C1 segment of cervical spinal cord (tissue), 14 donors: Measurements from ENCODE around the gene LOXL1.
"Not testable (repeated sequence)": the region's sequence is repeated elsewhere in the genome, so short reads cannot be mapped to it uniquely, and the experiment has no call there.

Experiments
- DNase-seq, 14 donors: peaks; one replicate each; lab custom pipeline; 2025; lab: John Stamatoyannopoulos, UW

Gene LOXL1

GRCh38 chr15:73973683-73974200 is 47.5 kb downstream of the LOXL1 start:
- not testable (repeated sequence) for DNase-seq

DNA sequence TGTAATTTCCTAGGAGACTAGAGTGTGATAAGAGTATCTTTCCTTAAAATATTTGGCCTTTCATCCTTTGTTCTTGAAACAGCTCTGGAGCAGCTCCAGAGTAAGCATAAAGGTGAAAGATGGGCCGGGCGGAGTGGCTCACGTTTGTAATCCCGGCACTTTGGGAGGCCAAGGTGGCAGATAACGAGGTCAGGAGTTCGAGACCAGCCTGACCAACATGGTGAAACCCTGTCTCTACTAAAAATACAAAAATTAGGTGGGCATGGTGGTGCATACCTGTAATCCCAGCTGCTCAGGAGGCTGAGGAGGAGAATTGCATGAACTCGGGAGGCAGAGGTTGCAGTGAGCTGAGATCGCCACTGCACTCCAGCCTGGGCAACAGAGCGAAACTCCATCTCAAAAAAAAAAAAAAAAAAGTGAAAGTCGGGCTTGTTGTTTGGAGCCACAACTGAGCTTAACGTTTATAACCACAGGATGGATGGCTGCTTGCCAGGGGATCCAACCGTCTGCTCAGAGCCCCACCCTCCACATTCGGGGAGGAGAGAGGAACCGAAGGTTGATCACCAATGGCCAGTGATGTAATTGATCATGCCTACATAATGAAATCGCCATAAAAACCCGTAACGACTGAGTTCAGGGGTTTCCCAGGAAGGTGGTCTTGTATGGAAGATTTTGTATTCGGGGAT is 49.3 kb downstream of the LOXL1 start:
- DNase-seq = not testable (repeated sequence)

DNA sequence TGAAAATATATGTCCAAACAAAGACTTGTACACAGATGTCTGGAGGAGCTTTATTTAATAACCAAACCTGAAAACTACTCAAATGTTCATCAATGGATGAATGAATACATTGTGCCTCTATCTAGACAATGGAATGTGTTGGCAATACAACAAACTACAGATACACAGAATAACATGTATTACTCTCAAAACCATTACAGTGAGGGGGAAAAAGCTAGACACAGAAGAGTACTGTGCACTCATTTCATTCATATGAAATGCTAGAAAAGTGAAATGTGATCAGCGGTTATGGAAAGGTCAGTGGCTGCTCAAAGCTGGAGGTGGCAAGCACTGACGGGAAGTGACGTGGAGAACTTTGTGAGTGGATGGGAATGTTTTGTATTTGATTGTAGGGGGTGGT is 52.6 kb downstream of the LOXL1 start:
- DNase-seq = no peak

DNA sequence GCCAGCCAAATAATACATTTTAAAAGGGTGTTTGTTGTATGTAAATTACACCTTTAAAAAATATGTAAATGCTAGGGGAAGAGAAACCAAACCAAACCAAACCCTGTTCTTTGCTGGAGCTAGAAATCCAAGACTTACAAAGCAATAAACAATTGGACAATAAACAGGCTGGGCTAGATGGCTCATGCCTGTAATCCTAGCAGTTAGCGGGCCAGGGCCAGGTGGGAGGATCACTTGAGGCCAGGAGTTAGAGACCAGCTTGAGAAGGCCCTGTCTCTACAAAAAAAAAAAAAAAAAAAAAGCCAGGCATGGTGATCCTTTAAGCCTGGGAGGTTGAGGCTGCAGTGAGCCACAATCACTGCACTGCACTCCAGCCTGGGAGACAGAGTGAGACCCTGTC is 53.4 kb downstream of the LOXL1 start:
- DNase-seq = no peak

- peak in 1 of 14 donors; percentile 50 for DNase-seq
Observed at GRCh38 chr15:73981761-73982221, 55.5 kb downstream of the LOXL1 start.

DNA sequence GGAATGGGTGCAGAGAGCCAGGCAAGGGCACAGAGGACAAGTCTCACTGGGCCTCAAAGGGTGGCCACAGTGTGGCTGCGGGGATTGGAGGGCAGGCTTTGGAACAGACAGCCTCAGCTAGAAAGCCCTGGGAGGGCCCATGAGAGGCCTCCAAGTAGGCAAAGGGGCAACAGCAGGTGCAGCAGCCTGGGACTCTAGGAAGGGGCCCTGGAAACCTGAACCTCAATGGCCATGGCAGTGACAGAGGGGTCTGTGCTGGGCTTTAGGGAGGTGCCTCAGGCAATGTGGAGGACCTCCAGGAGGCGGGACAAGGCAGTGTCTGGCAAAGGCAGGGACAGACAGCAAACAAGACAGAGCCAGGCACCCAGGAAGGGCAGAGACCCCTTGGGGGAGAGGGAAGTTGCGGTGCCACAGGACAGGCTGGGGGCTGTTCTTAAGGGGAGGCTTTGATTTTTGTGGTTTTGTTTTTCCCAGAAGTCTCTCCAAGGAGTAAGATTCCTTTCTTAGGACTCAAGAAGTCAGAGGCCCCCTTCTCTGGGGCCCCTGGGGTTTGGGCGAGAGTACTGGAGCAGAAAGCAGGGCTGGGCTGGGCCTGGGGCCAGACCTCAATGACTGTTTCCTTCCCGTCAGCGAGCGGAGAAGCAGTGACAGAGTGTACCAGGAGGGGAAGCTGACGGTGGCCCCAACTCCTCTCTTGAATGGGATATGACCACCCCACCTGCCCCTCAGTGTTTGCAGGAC is 56.1 kb downstream of the LOXL1 start:
- DNase-seq = peak in 10 of 14 donors; percentile 7 to 86 (median 66)

GRCh38 chr15:73983211-73983727 is 57.0 kb downstream of the LOXL1 start:
- DNase-seq = peak in 7 of 14 donors; percentile 22 to 80 (median 37)

- no peak for DNase-seq
Observed at GRCh38 chr15:73983773-73984172, 57.5 kb downstream of the LOXL1 start.

DNA sequence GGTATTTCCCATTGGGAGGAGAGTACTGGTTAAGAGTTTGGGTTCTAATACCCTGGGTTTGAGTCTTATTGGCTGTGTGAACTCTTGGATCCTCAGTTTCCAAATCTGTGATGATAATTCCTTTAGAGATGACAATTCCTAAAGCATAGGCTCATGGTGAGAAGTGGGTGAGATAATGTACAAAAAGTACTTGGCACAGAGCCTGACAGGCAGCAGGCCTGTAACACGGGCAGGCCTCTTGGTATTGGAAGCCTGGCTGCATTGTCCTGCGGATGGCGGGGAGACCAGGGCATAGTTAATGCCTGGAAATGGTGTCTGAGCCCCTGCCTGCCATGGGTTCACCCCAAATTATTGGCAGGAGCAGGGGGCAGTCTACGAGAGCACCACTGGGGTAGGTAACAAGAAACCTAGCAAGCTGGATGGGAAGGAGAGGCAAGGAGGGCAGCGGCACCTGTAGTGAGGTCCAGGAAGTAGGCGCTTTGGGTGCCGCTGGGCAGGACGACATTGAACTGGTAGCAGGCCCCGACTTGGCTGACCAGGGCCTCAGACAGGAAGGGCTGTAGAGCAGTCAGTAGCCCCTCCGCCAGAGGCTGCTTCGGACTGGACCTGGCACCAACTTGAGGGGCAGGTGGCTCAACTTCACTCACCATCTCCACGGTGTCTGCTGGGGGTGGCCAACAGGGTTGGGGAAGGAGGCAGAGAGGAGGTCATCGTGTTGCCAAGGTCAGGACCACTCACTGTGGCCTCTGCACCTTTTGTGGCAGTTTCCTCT is 58.1 kb downstream of the LOXL1 start:
- no peak for DNase-seq

DNA sequence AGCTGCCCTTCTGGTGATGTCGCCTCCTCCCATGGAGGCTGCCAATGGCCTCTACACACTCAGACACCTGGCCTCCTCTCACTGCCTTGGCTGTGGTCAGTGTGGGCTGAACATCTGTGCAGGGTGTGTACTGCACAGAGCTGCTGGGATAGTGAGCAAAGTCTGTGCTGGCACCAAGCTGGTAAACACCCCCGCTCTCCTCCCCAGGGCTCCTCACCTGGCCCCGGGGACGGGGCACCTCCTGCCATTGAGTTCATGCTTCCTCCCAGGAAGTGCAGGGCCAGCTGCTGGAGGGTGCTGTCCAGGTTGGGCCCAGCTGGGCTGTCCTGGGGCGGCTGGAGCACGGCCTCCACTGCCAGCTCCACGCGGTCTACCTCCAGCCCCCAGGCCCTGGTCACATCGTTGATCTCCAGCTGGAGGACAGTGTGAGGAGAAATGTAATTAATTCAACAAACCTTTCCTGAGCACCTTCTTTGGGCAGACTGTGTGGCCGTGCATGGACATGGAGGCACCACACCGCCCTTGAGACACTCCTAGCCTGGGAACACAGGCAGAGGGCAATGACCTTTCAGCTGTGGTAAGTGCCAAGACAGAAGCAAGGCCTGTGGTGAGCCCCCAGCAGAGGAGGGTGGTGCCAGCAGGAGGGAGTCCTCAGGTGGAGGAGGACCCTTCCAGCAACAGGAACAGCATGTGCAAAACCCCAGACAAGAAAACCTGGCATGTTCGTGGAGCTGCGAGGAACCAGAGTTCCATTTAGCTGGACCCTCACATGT is 59.0 kb downstream of the LOXL1 start:
- DNase-seq = no peak

DNA sequence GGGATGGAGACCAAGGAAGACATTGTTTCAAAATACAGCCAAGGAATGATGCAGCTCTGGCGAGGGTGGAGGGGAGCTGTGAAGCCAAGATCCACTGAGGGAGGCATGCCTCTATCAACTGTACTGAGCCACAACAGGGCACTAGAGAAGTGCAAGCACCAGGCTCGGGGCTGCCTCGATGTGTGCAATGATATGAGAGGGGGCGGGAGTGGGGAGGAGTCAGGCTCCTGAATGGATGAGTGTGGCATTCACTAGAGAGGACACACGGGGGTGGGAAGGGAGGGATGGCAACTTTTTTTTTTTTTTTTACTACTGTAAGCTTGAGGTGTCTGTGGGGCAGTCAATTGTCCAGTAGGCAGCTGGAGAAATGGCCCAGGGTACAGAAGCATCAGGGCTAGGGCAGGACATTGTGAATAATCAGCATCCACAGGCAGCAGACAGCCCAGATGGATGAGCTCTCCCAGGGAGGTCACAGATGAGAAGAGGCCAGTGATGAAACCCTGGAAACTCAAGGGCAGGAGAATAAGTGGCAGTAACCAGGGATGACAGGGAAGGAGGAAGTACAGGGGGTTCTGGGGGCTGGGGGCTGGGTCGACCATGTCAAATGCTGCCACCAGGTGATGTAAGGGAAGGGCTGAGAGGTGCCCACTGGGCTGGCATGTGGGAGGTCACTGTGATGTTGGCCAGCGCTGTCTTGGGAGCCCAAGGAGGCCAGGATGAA is 60.0 kb downstream of the LOXL1 start:
- DNase-seq = no peak

- DNase-seq = no peak
Observed at GRCh38 chr15:73986776-73987056, 60.5 kb downstream of the LOXL1 start.

GRCh38 chr15:73987250-73987649 is 61.0 kb downstream of the LOXL1 start:
- no peak for DNase-seq

GRCh38 chr15:73987681-73988444 is 61.6 kb downstream of the LOXL1 start:
- no peak for DNase-seq

- no peak for DNase-seq
Observed at GRCh38 chr15:73988445-73988969, 62.2 kb downstream of the LOXL1 start.

GRCh38 chr15:73989001-73989798 is 62.9 kb downstream of the LOXL1 start:
- DNase-seq = no peak

- DNase-seq = no peak
Observed at GRCh38 chr15:73990250-73991005, 64.2 kb downstream of the LOXL1 start.

DNA sequence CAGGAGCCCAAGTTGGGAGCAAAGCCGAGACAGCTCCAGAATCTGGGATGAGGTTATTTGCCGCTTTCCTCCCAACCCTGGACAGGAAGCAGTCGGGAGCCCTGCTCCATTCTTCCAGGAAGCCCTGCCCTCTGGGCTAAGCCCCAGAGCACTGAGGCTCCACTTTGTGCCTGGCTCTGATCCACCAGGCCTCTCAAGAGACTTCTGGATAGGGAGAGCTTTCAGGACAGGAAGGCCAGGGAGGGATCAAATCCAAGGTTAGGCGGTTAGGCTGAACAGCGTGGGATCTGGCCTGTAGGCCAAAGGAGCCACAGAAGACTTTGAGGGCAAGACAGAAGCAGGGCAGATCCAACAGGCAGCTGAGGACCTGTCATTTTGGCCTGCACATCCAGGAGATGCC is 65.0 kb downstream of the LOXL1 start:
- peak in 9 of 14 donors; percentile 1 to 80 (median 34) for DNase-seq
